EL (cell line): Measurements from ENCODE around the gene CNTRL.

ENCODE experiments used
- DNase-seq: peaks from one replicate; pipeline ENCODE4 v3.0.0-alpha.2; 2016

CNTRL gene

DNA sequence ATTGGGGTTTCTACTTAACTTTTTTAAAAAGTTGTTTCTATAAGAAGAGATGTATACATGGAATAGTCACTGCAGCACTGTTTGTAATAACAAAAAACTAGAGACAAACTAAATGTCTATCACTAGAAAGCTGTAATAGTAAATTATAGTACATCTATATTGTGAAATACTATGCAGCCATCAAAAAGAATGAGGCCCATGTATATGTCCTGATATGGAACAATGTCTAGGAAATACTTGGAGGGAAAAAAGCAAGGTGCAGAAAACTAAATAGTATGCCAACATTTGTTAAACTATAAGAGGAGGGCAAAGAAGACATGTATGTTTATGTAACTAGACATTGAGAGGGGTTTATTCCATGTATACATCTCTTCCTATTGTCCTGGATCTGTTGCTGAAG is 129.9 kb downstream of the CNTRL start:
- no peak for DNase-seq

GRCh38 chr9:121206516-121207370 is 132.0 kb downstream of the CNTRL start:
- DNase-seq, result no peak

DNA sequence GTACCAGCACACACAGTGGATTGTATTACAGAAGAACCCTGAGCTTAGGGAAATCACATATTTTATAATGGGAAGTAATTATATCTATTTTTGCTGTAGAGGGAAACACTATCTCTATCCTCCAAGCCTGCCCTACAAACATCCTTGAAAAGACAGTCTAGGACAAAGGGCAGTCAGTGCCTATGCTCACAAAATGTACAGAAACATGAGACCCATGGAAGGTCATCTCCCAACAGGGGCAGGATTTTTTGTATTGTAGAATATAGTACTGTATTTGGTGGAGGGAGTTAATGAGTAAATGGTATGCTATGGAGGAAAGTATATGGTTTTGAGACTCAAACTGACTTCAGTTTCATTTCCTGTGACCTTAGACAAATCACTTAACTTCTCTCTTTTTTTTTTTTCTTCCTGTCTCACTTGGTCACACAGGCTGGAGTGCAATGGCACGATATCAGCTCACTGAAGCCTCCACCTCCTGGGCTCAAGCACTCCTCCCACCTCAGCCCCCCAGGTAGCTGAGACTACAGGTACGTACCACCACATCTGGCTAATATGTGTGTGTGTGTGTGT is 132.7 kb downstream of the CNTRL start:
- DNase-seq, result no peak

GRCh38 chr9:121210536-121210935 is 135.8 kb downstream of the CNTRL start:
- no peak for DNase-seq

DNA sequence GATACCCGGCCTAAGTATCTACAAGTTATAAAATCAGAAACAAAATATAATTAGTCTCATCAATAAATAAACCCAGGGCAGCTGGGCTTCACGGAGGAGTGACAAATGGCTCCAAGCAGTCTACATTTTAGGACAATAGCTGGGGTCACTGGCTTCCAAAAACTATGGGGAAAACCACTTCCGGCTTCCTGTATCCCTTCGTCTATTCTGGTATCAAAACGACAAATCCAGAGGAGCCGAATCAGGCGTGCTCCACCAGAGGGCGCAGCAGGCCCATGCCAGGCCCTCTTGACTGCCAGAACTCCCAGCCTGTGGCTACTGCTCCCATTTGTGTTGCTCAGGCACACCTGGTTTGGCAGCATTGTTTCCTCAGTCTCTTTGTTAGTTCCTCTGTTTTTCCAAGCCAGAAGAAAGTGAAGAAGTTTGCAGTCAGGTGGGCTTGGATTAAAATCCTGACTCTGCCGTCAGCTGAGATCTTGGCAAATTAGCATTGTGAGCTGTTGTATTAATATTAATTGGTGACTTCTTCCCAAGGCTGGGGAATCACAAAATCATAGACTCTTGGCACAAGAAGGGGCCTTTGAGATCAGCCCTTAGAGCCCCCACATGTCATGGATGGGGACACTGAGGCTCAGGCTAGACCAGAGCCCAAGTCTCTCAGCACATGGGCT is 138.5 kb downstream of the CNTRL start:
- peak; percentile 90 for DNase-seq

GRCh38 chr9:121214005-121214404 is 139.2 kb downstream of the CNTRL start:
- DNase-seq, result no peak

- no peak for DNase-seq
Observed at GRCh38 chr9:121216271-121216805, 141.6 kb downstream of the CNTRL start.

DNA sequence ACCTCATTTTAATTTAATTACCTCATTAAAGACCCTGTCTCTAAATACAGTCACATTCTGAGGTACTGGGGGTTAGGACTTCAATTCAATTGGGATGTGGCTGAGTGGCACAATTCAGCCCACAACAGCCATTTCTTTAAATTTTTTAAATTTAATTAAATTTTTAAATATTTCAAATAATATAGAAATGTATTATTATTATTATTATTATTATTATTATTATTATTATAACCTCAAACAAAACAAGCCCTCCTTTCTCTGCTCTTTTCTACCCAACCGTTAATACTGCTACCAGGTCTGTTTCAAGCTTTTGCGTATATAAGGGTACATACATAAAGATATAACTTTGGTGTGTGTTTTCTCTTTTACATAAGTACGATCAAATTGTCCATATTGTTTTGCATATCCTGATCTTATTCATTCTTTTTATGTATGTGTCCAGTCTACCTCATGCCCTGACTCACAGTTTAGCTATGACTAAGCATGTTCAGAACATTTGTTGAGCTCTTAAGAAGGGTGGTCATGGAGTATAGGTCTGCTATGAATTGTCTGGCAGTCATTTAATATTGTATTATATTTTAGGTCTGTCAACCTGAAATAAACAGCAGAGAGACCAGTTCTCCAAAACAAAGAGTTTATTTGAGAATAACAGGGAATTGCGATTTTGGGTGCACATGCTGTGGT is 143.0 kb downstream of the CNTRL start:
- DNase-seq, result peak; percentile 53

- no peak for DNase-seq
Observed at GRCh38 chr9:121218357-121219027, 143.7 kb downstream of the CNTRL start.

DNA sequence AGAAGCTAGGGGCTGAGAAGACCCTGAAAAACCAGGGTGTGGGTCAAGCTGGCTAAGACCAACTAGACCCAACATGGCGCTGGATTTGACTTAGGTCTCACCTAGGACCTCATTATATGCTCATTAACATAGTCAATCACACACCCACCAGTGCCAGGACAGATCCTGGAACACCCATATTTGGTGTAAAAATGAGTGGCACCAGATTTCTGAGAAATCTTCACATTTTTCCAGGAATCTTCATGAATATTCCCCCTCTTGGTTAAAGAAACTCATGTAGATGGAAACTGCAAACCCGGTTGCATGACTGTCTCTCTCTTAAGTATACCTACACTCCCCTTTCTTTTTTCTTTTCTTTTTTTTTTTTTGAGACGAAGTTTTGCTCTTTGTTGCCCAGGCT is 144.8 kb downstream of the CNTRL start:
- no peak for DNase-seq

DNA sequence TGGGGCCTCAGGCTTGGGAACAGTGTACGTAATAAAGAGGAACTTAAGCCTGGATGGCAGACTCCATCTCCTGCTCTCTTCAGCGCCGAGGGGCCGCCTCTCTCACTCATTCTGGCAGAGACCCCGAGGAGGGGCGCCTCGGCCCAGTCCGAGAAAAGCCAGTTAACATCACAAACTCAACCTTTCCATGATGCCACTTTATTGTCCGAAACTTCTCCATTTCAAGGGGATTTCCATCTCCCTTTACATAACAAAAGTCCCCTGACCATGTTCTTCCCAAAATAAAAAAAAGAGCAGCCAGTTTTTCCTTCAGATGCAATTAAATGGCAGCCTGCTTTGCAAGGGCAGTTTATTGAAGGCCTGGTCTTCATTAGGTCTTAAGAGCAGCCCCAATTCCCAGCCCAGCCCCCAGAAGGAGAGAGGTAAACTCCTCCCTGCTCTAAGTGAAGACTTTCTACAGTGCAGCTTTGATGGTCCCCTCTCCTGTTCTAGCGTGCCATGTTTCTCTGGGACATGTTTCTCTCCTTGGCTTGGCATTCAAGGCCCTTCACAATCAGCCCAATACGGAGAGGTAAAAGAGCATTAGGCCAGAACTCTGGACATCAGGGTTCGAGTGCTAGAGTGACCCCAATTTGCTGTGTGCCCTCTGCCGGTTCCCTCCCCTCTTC is 146.4 kb downstream of the CNTRL start:
- DNase-seq, result no peak

- no peak for DNase-seq
Observed at GRCh38 chr9:121221664-121222055, 146.9 kb downstream of the CNTRL start.

DNA sequence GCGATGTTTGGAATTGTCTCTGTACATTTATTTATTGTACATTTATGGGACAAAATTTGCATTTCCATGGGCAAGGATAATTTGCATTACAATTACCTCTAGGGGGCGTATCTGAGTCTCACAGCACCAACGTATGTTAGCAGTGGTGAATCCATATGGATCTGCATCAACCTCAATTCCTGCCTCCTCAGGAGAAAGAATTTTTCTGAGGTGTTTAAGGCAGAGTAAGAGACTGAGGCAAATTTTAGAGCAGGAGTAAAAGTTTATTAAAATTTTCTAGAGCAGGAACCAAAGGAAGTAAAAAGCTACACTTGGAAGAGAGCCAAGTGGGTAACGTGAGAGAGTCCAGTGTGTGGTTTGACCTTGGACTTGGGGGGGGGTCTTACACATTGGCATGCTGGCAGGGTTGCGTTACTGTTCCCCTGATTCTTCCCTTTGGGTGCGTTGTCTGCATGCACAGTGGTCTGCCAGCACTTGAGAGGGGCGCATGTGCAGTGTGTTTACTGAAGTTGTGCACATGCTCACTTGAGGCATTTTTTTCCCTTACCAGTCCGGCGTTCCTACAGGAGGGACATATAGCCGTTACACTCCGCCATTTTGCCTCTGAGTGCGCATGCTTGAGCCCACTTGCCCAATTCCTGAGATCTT is 147.9 kb downstream of the CNTRL start:
- peak; percentile 62 for DNase-seq

GRCh38 chr9:121225240-121225639 is 150.5 kb downstream of the CNTRL start:
- DNase-seq, result no peak

DNA sequence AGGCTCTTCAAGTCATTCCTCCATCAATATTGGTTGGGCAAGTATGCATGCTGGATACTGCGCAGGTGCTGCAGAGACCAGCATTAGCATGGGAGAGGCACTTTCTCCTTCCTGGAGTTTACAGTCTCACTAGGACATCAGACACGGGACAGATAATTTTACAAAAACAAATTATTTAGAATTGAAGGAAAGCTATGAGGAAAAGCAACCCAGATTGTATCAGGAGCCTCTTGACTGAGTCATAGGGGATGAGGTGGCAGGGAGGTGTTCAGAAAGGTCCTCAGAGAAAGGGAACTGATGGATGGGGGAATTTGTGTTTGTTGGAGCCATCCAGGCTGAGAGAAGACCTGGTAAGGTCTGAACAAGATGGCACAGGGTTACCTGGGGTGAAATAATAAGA is 151.4 kb downstream of the CNTRL start:
- DNase-seq, result peak; percentile 56
